Left kidney (tissue), 2 donors: Measurements from ENCODE around the gene GJA5. TPM values are rescaled to one million over a fixed set of nuclear protein-coding genes. Genes with fewer than 3 reads are reported as not detected.
"Not testable (repeated sequence)": the region's sequence is repeated elsewhere in the genome, so short reads cannot be mapped to it uniquely, and the experiment has no call there.

Experiments
- DNase-seq: peaks from one replicate; pipeline ENCODE4 v3.0.0-alpha.2; 2013
- polyA plus RNA-seq: library from polyadenylated mRNA; unstranded; fragments of 120-200 nt; gene quantifications from one replicate; pipeline ENCODE4 v1.2.1, GENCODE V29; 2013; ENCODE audit not compliant: insufficient read length

Gene GJA5
- polyA plus RNA-seq, 1 donor: 16.3 TPM

GRCh38 chr1:147734291-147734841 lies 26.0 kb downstream of the GJA5 start:
- not testable (repeated sequence) for DNase-seq

DNA sequence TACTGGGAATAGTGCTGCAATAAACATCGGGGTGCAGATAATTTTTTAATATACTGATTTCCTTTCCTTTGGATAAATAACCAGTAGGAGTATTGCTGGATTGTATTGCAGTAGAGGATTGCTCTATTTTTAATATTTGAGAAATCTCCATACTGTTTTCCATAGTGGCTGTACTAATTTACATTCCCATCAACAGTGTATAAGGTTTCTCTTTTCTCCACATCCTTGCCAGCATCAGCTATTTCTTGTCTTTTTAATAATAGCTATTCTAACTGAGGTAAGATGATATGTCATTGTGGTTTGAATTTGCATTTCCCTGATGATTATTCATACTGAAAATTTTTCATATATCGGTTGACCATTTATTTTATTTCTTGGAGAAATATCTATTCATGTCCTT lies 31.1 kb downstream of the GJA5 start:
- no peak for DNase-seq

- DNase-seq: no peak
Observed at GRCh38 chr1:147726168-147726567, 34.2 kb downstream of the GJA5 start.

DNA sequence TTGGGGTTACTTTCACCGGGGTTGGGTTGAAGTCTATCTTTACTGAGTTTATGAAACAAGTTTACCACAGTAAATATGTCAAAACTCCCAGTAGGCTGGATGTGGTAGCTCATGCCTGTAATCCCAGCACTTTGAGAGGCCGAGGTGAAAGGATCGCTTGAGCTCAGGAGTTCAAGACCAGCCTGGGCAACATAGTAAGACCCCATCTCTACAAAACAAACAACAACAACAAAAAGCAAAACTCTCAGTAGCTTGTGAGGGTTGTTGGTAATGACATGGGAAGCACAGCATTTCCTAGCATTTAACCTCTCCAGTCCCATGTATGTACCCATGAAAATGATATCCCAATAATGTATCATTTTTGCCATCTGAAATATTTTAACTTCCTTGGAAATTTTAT lies 34.7 kb downstream of the GJA5 start:
- no peak for DNase-seq

DNA sequence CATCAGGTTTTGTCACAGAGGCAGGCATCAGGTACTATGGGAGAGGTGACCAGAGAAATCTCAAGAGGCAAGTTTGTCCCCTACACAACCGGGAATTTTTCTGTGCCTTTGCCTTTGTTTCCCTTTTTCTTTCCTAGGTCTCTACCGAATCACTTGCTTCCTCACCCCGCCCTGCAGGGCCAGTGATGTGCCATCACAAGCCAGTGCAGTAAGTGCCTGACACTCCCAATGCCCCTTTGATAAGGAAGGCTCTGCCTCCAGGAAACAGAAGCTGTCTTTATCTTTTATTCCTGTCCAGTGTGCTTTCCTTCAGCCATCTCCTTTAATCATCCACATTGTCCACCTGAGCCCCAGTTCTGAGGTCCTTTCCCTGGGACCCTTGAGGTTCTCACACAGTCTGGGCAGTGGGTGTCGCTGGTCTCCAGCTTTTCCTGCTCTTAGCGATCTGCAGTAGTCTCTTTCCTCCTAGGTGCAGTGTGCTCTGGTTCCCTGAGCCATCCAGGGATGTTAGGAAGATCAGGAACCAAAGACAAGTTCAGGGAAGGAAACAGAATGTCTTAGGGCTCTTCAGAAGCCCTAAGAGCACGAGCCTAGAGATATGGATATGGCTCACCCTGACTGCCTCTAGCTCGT lies 36.6 kb downstream of the GJA5 start:
- peak; percentile 36 for DNase-seq

DNA sequence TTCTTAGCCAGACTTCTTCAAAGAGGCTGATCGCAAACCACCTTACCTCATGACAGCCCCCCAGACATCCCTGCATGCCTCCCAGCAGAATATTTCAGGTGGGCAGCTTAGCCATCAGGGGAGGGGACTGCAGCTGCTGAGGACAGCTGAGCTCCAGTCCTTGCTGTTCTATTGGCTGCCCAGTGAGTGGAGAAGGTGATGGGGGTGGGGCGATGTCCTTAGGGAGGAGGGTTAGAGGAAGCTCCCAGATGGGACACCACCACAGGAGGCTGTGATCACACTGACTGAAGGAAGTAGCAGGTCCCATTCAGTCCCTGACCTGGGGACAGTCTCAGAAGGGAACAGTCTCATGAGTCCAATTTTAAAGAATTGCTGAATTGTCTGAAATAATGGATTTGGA lies 38.3 kb downstream of the GJA5 start:
- no peak for DNase-seq

DNA sequence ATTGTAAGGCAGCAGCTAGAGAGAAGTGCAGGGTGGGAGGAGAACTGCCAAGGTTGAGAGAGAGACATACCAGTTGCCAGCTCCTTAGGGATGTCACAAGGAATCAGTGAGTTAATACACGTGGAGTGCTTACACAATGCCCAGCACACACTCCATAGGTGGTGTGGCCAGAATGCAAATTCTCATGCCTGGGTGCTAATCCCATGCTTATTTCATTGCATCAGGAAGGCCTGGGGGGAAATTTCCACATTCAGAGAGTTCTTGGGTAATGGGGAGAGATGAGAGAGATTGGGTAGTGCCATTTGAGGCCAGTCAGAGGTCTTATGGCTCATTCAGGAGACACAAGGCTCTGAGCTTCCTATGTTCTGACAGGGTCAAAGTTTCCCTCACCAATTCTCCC lies 38.7 kb downstream of the GJA5 start:
- no peak for DNase-seq

- no peak for DNase-seq
Observed at GRCh38 chr1:147720557-147720956, 39.8 kb downstream of the GJA5 start.

- DNase-seq: no peak
Observed at GRCh38 chr1:147719711-147720225, 40.6 kb downstream of the GJA5 start.

DNA sequence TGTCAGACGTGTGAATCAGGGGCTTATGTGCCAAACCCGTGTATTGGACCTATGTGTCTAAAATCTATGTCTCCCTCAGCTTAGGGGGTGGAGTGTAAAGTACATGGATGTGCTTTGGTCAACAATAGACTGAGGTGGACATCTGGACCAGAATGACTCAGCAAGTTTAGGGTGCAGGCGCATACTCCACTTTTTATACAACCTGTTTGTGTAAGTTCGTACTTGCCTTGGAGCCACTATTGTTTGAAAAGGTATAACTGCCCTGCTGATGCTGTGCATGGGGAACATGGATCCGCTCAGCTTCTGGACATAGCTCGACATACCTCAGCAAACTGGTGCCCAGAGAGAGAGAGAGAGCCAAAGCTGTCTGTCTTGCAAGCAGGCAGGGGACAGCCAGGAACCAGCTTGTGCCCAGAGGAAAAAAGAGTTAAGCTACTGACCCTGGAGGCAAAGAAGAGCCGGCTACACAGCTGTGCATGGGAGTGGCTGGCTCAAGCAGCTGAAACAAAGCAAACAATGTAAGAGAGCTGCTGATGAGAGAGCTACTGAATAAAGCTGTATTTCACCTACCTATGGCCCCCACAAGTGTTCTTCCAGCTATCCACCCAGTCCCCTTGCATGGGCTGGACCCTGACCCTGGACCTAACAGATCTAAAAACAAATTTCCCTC lies 41.2 kb downstream of the GJA5 start:
- DNase-seq: no peak

DNA sequence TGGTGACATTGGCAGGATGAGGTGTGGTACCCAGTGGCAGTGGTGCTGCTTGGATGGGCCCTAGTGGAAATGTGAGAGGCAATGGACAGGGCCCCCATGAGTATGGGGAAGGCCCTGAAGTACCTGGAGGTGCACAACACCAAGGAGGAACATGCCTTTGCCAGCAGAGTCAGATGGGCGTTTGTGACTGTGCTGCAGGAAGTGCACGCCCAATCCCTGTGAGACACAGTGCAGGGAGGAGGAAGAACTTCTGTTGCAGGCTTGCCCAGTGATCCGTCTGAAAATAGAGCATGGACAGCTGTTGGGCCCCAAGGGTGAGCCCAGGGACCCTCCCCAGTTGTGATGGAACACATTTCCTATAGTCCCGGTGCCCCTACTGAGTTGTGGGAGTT lies 42.7 kb downstream of the GJA5 start:
- DNase-seq: no peak

- DNase-seq: peak; percentile 53
Observed at GRCh38 chr1:147717051-147717705, 43.2 kb downstream of the GJA5 start.

DNA sequence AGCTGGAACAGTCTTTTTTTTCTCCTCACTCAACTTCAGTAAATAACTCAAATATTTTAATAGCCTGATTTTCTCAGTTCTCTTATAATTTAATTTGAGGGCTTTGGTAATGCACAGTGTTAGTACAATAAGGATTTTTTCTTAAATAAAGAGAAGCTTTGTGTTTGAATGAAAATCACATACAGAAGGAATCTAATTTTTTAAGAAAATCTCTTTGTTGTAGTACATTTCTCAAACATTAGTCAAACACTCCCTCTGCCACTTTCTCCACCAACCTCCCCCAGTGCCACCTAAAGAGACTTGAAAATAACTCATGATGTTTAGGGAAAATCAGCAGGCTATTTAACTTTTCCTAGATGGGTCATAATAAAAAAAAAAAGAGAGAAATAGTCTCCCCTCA lies 47.8 kb downstream of the GJA5 start:
- DNase-seq: no peak

Other genes starting within 250 kb of the GJA5 start
- gene BCL9, start 219.1 kb downstream of the GJA5 start, polyA plus RNA-seq: 63.6 TPM
- 43.0 TPM for gene ACP6, start 90.1 kb downstream of the GJA5 start, polyA plus RNA-seq
- gene GJA8, start 142.2 kb upstream of the GJA5 start, polyA plus RNA-seq: 0.80 TPM
- 58.7 TPM for gene GPR89B, start 167.8 kb upstream of the GJA5 start, polyA plus RNA-seq